Left ventricle myocardium superior (tissue), 1 donor: Measurements from ENCODE around the gene ASB15. TPM values are rescaled to one million over a fixed set of nuclear protein-coding genes. Genes with fewer than 3 reads are reported as not detected.
"Not testable (repeated sequence)": the region's sequence is repeated elsewhere in the genome, so short reads cannot be mapped to it uniquely, and the experiment has no call there.

Experiments used
- ATAC-seq: fragments of 200-7000 bp; cut with Tn5 transposase; one replicate; pipeline ENCODE4 v1.9.1; 2020; ENCODE audit warnings: mild to moderate bottlenecking, moderate library complexity
- DNase-seq: peaks from one replicate; pipeline ENCODE4 v3.0.0-alpha.2; 2020
- intact Hi-C: fragments of 100-400 bp; cut with micrococcal nuclease; formaldehyde crosslinking; loops from one replicate; pipeline ENCODE4 v1.11.0; 2022
- total RNA-seq: library from RNA; stranded (reverse); fragmentation: NEBNext Ultra II Directional; extraction: Animal tissue kit (Norgen Biotek cat#: 25700); gene quantifications from one replicate; pipeline ENCODE4 v1.2.1, GENCODE V29; 2021
- donor health status: DM: no; HTN: yes; CAD: no; lungs with severe emphysema.

ASB15 gene
- total RNA-seq, 1 donor from 2014 or later: 96.2 TPM

DNA sequence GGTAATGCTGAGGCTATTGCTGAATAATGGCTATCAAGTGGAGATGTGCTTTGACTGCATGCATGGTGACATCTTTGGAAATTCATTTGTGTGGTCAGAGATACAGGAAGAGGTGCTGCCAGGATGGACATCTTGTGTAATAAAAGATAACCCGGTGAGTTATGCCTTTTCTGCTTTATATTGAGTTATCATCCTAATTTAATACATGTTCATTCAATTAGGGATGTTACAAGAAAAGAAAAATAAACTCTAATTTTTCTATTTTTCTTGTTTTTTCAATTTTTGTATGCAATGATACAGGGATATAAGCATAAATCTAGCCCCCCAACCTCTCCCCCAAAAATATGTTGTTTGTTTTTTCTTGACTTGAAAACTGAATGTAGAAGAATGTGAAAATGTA lies 27.7 kb downstream of the ASB15 start:
- ATAC-seq: no peak
- intact Hi-C loops: no loop called here
- DNase-seq: no peak

DNA sequence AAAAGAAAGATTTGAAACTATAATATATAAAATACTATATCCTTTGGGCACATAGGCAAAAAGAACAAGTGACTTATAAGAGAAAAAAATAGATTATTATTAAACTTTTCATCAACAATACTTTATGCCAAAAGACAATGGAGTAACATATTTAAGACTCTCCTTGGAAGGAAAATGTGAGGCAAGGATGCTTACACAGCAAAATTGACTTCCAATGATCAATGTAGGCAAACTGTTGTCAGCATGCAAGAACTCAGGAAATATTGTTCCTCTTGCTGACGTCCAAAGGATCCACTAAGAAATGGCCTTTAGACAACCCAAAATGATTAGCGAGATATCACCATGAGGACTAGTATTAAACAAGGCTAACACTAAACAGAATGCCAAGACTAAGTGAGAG lies 31.2 kb downstream of the ASB15 start:
- intact Hi-C loops: no loop called here
- ATAC-seq: no peak
- no peak for DNase-seq

DNA sequence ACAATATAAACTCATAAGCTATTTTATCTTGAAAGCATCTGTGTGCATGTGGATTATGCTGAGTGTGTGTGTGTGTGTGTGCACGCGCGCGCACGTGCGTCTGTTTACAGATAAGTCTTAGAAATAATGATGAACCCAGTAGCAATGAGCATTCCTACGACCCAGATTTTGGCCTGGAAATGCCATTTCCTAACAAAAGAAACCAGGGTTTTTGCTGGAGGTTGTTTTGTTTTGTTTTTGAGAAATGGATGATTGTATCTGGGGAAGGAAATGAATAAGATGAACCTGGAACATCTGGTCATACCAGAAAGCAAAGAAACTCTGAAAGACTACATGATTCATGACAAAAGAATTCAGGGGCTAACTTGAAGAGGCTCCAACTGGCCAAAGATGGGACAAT lies 31.9 kb downstream of the ASB15 start:
- intact Hi-C loops: no loop called here
- DNase-seq (no peak), ATAC-seq (no peak)

- ATAC-seq (peak; percentile 85), DNase-seq (peak; percentile 39)
- intact Hi-C loops: not testable (repeated sequence)
Observed at GRCh38 chr7:123634011-123634573, 32.5 kb downstream of the ASB15 start.

- ATAC-seq: peak; percentile 59
- intact Hi-C loops: loop anchor here (5.0 kb wide), 1 partner anchor 47 kb away; no protein-coding TSS in a partner anchor
- no peak for DNase-seq
Observed at GRCh38 chr7:123635551-123636359, 34.1 kb downstream of the ASB15 start.

GRCh38 chr7:123637203-123637602 lies 35.6 kb downstream of the ASB15 start:
- intact Hi-C loops: loop anchor here (5.0 kb wide), 1 partner anchor 45 kb away; no protein-coding TSS in a partner anchor
- ATAC-seq (peak; percentile 32), DNase-seq (no peak)

- intact Hi-C loops: loop anchor here (5.0 kb wide), 1 partner anchor 44 kb away; no protein-coding TSS in a partner anchor
Observed at GRCh38 chr7:123637878-123638277, 36.3 kb downstream of the ASB15 start.

DNA sequence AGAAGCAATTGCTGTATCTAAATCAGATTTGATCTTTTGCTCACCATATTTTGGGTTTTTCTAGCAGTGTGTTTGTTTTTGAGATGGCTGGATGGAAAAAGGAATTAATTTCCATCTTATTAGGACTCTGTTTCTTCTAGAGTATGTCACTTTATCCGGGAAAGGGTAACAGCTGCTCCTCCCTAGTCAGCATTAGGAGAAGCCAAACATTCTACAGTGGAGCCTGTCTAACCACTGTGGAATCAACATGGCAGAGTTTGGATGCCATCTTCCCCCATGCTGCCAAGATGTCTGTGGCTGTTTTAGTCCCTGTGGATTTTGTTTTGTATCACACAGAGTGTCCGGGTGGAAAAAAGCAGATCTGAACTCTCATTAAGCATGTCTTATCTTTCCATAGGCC lies 38.0 kb downstream of the ASB15 start:
- intact Hi-C loops: loop anchor here (5.0 kb wide), 1 partner anchor 43 kb away; no protein-coding TSS in a partner anchor
- ATAC-seq (no peak), DNase-seq (no peak)

More at GRCh38 chr7:123637878-123638277, 36.3 kb downstream of the ASB15 start:
- DNase-seq: no peak
- ATAC-seq: no peak

- ATAC-seq (no peak), DNase-seq (no peak)
- intact Hi-C loops: no loop called here
Observed at GRCh38 chr7:123640583-123640982, 39.0 kb downstream of the ASB15 start.

GRCh38 chr7:123641901-123642300 lies 40.3 kb downstream of the ASB15 start:
- DNase-seq: no peak
- ATAC-seq: no peak
- intact Hi-C loops: no loop called here

- ATAC-seq (peak; percentile 73), DNase-seq (no peak)
- intact Hi-C loops: no loop called here
Observed at GRCh38 chr7:123643495-123644441, 42.1 kb downstream of the ASB15 start.

DNA sequence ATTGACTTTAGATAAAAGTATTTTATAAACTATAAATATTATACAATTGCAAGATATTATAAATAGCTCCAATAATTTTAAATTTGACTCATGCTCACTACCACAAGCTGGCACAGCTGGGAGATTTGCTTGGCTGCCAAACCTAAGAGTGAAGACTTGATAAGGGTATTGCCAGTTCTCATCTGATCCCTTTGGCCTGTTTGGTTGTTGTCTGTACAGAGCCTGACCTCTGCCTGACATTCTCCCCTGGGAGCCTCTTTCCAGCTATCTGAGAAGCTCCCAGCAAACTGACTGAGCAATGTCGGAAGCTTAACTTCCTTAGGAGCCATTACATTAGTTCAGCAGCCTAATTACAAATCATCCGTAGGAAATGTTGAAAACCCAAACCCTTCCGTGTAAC lies 43.9 kb downstream of the ASB15 start:
- DNase-seq (peak; percentile 67), ATAC-seq (peak; percentile 91)
- intact Hi-C loops: no loop called here

DNA sequence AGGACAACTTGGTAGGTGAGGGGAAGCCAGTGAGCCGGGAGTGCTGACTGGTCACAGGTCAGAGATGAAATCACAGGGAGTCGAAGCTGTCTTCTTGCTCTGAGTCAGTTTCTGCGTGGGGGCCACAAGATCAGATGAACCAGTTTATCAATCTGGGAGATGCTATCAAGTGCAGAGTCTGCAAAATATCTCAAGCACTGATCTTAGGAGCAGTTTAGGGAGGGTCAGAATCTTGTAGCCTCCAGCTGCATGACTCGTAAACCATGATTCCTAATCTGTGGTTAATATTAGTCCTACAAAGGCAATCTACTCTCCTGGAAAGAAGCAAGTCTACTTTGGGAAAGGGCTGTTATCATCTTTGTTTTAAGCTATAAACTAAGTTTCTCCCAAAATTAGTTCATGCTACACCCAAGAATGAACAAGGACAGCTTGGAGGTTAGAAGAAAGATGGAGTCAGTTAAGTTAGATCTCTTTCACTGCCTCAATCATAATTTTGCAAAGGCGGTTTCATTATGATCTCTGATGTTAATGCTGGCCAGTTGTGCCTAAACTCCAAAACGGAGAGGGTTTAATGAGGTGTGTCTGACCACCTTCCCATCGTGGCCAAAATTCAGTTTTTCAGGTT lies 45.6 kb downstream of the ASB15 start:
- DNase-seq (no peak), ATAC-seq (no peak)
- intact Hi-C loops: no loop called here

DNA sequence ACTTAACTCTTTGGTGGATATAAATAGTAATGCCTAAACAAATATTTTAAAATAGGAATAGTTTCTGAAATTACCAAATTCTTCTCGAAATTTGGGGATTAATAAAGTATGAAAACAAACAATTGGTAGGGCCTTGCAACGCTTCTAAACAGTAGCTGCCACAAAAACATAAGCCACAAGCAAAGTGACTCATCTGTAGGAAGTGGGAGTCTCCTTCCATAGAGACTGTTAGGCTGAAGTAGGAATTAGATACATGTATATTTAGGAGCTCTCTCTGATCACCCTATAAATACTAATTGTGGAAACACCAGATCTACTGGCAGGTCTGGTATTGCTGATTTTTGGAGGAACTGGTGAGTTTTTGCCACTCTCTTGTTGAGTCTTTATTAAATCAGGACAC lies 48.3 kb downstream of the ASB15 start:
- DNase-seq (no peak), ATAC-seq (no peak)
- intact Hi-C loops: no loop called here

- DNase-seq (no peak), ATAC-seq (peak; percentile 18)
- intact Hi-C loops: no loop called here
Observed at GRCh38 chr7:123650595-123650994, 49.0 kb downstream of the ASB15 start.

- ATAC-seq (no peak), DNase-seq (no peak)
- intact Hi-C loops: no loop called here
Observed at GRCh38 chr7:123652406-123652805, 50.8 kb downstream of the ASB15 start.

DNA sequence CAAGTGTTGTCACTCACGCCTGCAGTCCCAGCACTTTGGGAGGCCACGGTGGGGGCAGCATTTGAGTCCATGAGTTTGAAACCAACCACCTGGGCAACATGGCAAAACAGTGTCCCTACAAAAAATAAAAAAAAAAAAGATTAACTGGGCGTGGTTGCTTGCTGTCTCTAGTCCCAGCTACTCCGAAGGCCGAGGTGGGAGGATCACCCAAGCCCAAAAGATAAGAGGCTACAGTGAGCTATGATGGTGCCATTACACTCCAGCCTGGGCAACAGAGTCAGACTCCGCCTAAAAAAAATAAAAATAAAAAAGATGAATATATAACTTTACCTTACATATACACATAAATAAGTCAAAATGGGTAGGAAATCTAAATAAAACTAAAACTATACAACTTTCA lies 51.5 kb downstream of the ASB15 start:
- ATAC-seq (no peak), DNase-seq (no peak)
- intact Hi-C loops: no loop called here

DNA sequence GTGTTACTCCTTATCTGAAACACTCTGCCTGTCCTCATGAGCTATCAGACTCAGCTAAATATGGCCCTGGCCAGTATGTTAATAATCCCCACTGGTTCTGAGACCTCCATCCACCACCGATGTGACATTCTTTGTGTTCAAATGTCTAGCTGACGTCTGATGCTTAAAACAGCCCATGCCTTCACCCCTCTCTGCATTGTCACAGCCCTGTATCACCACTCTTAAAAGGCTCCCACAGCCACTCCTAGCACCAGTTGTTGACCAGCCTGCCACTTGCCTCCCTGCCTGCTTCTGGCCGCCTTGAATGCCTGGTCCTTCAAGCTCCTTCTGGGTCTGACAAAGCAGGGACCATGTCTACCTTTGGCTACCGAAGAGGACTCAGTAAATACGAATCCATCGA lies 54.0 kb downstream of the ASB15 start, which contains the start of gene LMOD2:
Gene LMOD2 (plus strand): TSS at position 253 of the 400 bp plus-strand sequence. CDS start 98 bp downstream, at position 351.
- peak; percentile 74 for DNase-seq
- intact Hi-C loops: no loop called here
- ATAC-seq: peak; percentile 88
